SK-N-SH (cell line): ENCODE results near the gene SUMF1. TPM values are rescaled to one million over a fixed set of nuclear protein-coding genes. Genes with fewer than 3 reads are reported as not detected.
A peak's percentile ranks its signal among the peaks of the same experiment; 100 is the strongest.

ENCODE experiments used
- CTCF ChIA-PET: fragments of 300-600, 350-600 bp; formaldehyde crosslinking; extraction: SDS; loops from one replicate; lab custom pipeline; 2021; lab: Yijun Ruan, JAX
- POLR2A ChIA-PET: fragments of 350-600 bp; sonication (Branson Sonifier 250); formaldehyde crosslinking; extraction: SDS; loops from one replicate; lab custom pipeline; 2020; ENCODE audit warnings: antibody characterized with exemption, inconsistent platforms; lab: Yijun Ruan, JAX
- DNase-seq: peaks from one replicate; pipeline ENCODE4 v3.0.0; 2012
- H2AFZ ChIP-seq: fragments of 200-600 bp; sonication (generic); 2 replicates; pipeline ENCODE4 v1.8.1; 2016; ENCODE audit warnings: antibody characterized with exemption, mild to moderate bottlenecking, low read depth
- H3F3A ChIP-seq: fragments of 200-600 bp; sonication (generic); replicated peaks from 2 replicates; pipeline ENCODE3; 2016; ENCODE audit warnings: antibody characterized with exemption, mild to moderate bottlenecking; ENCODE audit not compliant: insufficient read depth
- H3K27ac ChIP-seq, 2 experiments: fragments of 200-500 bp in 1 of 2; fragments of 200-600 bp in 1 of 2; sonication (Bioruptor generic) in 1 of 2; sonication (generic), shearing (Covaris generic) in 1 of 2; 2 replicates each; pipeline versions ENCODE4 v1.5.1 to v1.6.1; 2014 to 2016; ENCODE audit warnings: low read depth in 2 of 2, inconsistent platforms in 1 of 2, low read length in 1 of 2, mild to moderate bottlenecking in 1 of 2, mixed read lengths in 1 of 2
- H3K27me3 ChIP-seq: fragments of 200-600 bp; sonication (generic), shearing (Covaris generic); 2 replicates; pipeline ENCODE4 v1.6.1; 2016; ENCODE audit warnings: mixed run types; ENCODE audit not compliant: insufficient read depth
- H3K36me3 ChIP-seq, 2 experiments: fragments of 200-500 bp in 1 of 2; fragments of 200-600 bp in 1 of 2; sonication (Bioruptor generic) in 1 of 2; sonication (generic) in 1 of 2; replicated peaks in 1 of 2; 2 replicates each; pipeline versions ENCODE3 to v1.5.1; 2014 to 2016; ENCODE audit warnings: low read length in 1 of 2, mild to moderate bottlenecking in 1 of 2; ENCODE audit not compliant: insufficient read depth in 2 of 2, control insufficient read depth in 1 of 2
- H3K4me1 ChIP-seq, 2 experiments: fragments of 200-500 bp in 1 of 2; fragments of 200-600 bp in 1 of 2; sonication (Bioruptor generic) in 1 of 2; sonication (generic), shearing (Covaris generic) in 1 of 2; 2 replicates each; pipeline versions ENCODE4 v1.5.1 to v1.6.1; 2014 to 2016; ENCODE audit warnings: low read depth in 1 of 2, low read length in 1 of 2, mixed run types in 1 of 2; ENCODE audit not compliant: insufficient read depth in 2 of 2, control insufficient read depth in 1 of 2
- H3K4me2 ChIP-seq: fragments of 200-600 bp; sonication (generic), shearing (Covaris generic); 2 replicates; pipeline ENCODE4 v1.6.1; 2017; ENCODE audit warnings: mixed run types
- H3K4me3 ChIP-seq, 2 experiments: fragments of 200-500 bp in 1 of 2; fragments of 200-600 bp in 1 of 2; sonication (Bioruptor generic) in 1 of 2; sonication (generic), shearing (Covaris generic) in 1 of 2; 2 replicates each; pipeline versions ENCODE4 v1.5.1 to v1.8.1; 2014 to 2016; ENCODE audit warnings: low read depth in 2 of 2, inconsistent platforms in 1 of 2, low read length in 1 of 2, mild to moderate bottlenecking in 1 of 2, mixed read lengths in 1 of 2, moderate library complexity in 1 of 2
- H3K79me2 ChIP-seq: fragments of 200-600 bp; sonication (generic); 2 replicates; pipeline ENCODE4 v1.8.1; 2017; ENCODE audit warnings: mild to moderate bottlenecking; ENCODE audit not compliant: insufficient read depth
- H3K9ac ChIP-seq: fragments of 200-600 bp; sonication (generic); 2 replicates; pipeline ENCODE4 v1.6.1; 2017; ENCODE audit warnings: mixed run types
- H3K9me2 ChIP-seq: fragments of 200-600 bp; sonication (generic); 2 replicates; pipeline ENCODE4 v1.6.1; 2017; ENCODE audit warnings: mixed run types
- H3K9me3 ChIP-seq: fragments of 200-600 bp; sonication (generic); 2 replicates; pipeline ENCODE4 v1.6.1; 2017; ENCODE audit warnings: mixed run types, mild to moderate bottlenecking, moderate library complexity
- H4K20me1 ChIP-seq: fragments of 200-600 bp; sonication (generic); 2 replicates; pipeline ENCODE4 v1.6.1; 2017; ENCODE audit warnings: mild to moderate bottlenecking, mixed run types; ENCODE audit not compliant: insufficient read depth
- CHD2 ChIP-seq: fragments of 150-350 bp; IDR thresholded peaks from 2 replicates; pipeline ENCODE4 v1.6.1; 2018; ENCODE audit warnings: low read length; ENCODE audit not compliant: partially characterized antibody
- ELF1 ChIP-seq: IDR thresholded peaks from 2 replicates; pipeline ENCODE4 v1.4.0; 2012
- EP300 ChIP-seq, 2 experiments: IDR thresholded peaks; 2 replicates each; pipeline versions ENCODE4 v1.4.0 to v1.6.1; 2012; ENCODE audit warnings: borderline replicate concordance in 1 of 2, low read depth in 1 of 2, low read length in 1 of 2
- FOSL2 ChIP-seq: IDR thresholded peaks from 2 replicates; pipeline ENCODE4 v1.4.0; 2012; ENCODE audit warnings: low read depth, mild to moderate bottlenecking, moderate library complexity, borderline replicate concordance
- FOXJ3 ChIP-seq: sonication (generic); formaldehyde crosslinking; IDR thresholded peaks from 2 replicates; pipeline ENCODE4 v1.5.1; 2020; ENCODE audit warnings: mild to moderate bottlenecking, missing genetic modification reagents
- GABPA ChIP-seq: IDR thresholded peaks from 2 replicates; pipeline ENCODE4 v1.4.0; 2012; ENCODE audit warnings: low read depth, mild to moderate bottlenecking
- JUND ChIP-seq: IDR thresholded peaks from 2 replicates; pipeline ENCODE4 v1.4.0; 2012
- MEF2A ChIP-seq: IDR thresholded peaks from 2 replicates; pipeline ENCODE4 v1.4.0; 2012; ENCODE audit warnings: low read depth, borderline replicate concordance
- MXI1 ChIP-seq: IDR thresholded peaks from 2 replicates; pipeline ENCODE4 v1.6.1; 2012; ENCODE audit warnings: mild to moderate bottlenecking, low read depth, low read length, improper control_type of control experiment
- NRF1 ChIP-seq: IDR thresholded peaks from 2 replicates; pipeline ENCODE4 v1.6.1; 2012; ENCODE audit warnings: low read depth, mild to moderate bottlenecking, low read length
- RCOR1 ChIP-seq: fragments of 150-350 bp; IDR thresholded peaks from 2 replicates; pipeline ENCODE4 v1.6.1; 2017; ENCODE audit warnings: antibody characterized with exemption, low read length
- RFX5 ChIP-seq: IDR thresholded peaks from 2 replicates; pipeline ENCODE4 v1.6.1; 2012; ENCODE audit warnings: mild to moderate bottlenecking, improper control_type of control experiment, low read length
- SIN3A ChIP-seq: IDR thresholded peaks from 2 replicates; pipeline ENCODE4 v1.6.1; 2012; ENCODE audit warnings: low read depth, mild to moderate bottlenecking, low read length, moderate library complexity, borderline replicate concordance
- SMC3 ChIP-seq: IDR thresholded peaks from 2 replicates; pipeline ENCODE4 v1.6.1; 2012; ENCODE audit warnings: low read depth, low read length, improper control_type of control experiment
- TCF12 ChIP-seq: IDR thresholded peaks from 2 replicates; pipeline ENCODE4 v1.4.0; 2012
- TEAD4 ChIP-seq: IDR thresholded peaks from 2 replicates; pipeline ENCODE4 v1.4.0; 2012; ENCODE audit warnings: mild to moderate bottlenecking, borderline replicate concordance; ENCODE audit not compliant: insufficient read depth
- ZBTB33 ChIP-seq: IDR thresholded peaks from 2 replicates; pipeline ENCODE4 v1.4.0; 2012; ENCODE audit warnings: low read depth, borderline replicate concordance
- WGBS: methylation state at CpG from one replicate; pipeline ENCODE4 v1.1.6; 2017; ENCODE audit warnings: low lambda C conversion rate; 5-methylcytosine and 5-hydroxymethylcytosine counted together
- polyA plus RNA-seq, 3 experiments: library from polyadenylated mRNA; depleted of rRNA; stranded (reverse); fragments of >200 nt; gene quantifications; 2 replicates each; pipeline ENCODE4 v1.2.3, GENCODE V29; 2012
- TF ChIP-seq, protein P1 (sequence below): IDR thresholded peaks from 2 replicates; pipeline ENCODE4 v1.4.0; 2012; ENCODE audit warnings: low read depth, borderline replicate concordance
- TF ChIP-seq, protein P2 (sequence below): IDR thresholded peaks from 2 replicates; pipeline ENCODE4; 2012

SUMF1 gene
- polyA plus RNA-seq, 1 of the 3 experiments (the other 2 are of a cell fraction), result 56.9 TPM

DNA sequence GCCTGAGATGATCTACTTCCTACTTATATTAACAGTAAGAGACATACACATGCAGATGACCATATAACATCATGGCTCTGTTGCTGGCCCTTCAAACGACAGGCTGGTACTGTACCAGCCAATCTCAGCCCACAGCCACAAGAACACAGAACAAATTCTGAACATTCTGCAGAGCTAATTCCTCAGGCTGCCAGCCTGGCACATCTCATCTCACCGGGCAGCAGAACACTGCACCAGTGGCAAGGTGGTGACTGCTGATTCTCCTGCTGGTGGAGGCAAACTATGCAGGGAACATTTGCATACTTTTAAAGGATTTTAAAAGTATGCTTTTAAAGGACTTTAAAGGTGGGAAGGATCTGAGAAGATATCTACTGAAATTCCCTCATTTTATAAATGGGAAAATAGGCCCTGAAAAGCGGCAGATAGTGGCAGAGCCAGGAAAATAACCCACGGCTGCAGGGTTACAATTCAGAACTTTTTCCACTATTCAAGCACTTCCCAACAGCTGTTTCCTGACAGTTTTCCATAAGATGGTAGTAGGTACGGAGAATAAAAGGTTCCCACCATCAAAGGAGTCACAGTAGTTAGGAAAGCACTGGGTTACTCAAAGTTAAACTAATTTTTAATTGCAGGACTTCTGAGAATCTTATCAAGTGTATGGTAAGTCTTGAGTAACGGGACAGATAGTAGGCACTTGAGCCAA is 37.3 kb downstream of the SUMF1 start:
- TF ChIP-seq MEF2A, result no peak
- no peak for TF ChIP-seq FOXJ3 (CRISPR knock-in tag)
- TF ChIP-seq, protein P1, sequence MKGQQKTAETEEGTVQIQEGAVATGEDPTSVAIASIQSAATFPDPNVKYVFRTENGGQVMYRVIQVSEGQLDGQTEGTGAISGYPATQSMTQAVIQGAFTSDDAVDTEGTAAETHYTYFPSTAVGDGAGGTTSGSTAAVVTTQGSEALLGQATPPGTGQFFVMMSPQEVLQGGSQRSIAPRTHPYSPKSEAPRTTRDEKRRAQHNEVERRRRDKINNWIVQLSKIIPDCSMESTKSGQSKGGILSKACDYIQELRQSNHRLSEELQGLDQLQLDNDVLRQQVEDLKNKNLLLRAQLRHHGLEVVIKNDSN, result no peak
- TF ChIP-seq ZBTB33, result no peak
- no peak for TF ChIP-seq GABPA
- 86% methylated on average over 6 of the region's 6 CpGs for WGBS
- Histone ChIP-seq H3K27ac (no peak overlapping the region), H3K4me3 (no peak overlapping the region), H3K4me2 (no peak overlapping the region), H4K20me1 (no peaks in the 10 kb centered on the region), H3K79me2 (no peaks in the 10 kb centered on the region; the same call in 1 of the 2 replicates), H3K9me2 (no peaks in the 10 kb centered on the region), H3K27me3 (no peaks in the 10 kb centered on the region), H3K9me3 (no peaks in the 10 kb centered on the region), H3K9ac (no peak overlapping the region), H3F3A (peaks cover 7% of the 10 kb centered on the region), H3K36me3 (peaks cover 0 to 2% of the 10 kb centered on the region in 2 experiments), H3K4me1 (peaks cover 10 to 16% of the 10 kb centered on the region in 2 experiments), H2AFZ (no peak overlapping the region)
- CTCF ChIA-PET, result no interaction called here
- no peak for DNase-seq
- POLR2A ChIA-PET, result no interaction called here

- peaks cover 7% of the 10 kb centered on the region for H3F3A ChIP-seq
- no peak overlapping the region; the same call in 1 of the 2 replicates for H3K9ac ChIP-seq
- TF ChIP-seq, protein P2, sequence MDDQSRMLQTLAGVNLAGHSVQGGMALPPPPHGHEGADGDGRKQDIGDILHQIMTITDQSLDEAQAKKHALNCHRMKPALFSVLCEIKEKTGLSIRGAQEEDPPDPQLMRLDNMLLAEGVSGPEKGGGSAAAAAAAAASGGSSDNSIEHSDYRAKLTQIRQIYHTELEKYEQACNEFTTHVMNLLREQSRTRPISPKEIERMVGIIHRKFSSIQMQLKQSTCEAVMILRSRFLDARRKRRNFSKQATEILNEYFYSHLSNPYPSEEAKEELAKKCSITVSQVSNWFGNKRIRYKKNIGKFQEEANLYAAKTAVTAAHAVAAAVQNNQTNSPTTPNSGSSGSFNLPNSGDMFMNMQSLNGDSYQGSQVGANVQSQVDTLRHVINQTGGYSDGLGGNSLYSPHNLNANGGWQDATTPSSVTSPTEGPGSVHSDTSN, result 0 out of 2 replicates have a peak, but pooled peaks have one; percentile 6
- TF ChIP-seq TCF12 (peak; percentile 88), ELF1 (no peak), SIN3A (0 out of 2 replicates have a peak, but pooled peaks have one; percentile 42), JUND (peak; percentile 64), CHD2 (no peak), RFX5 (peak; percentile 53; the same call in 1 of the 2 replicates), MXI1 (peak; percentile 84), SMC3 (no peak), EP300 (IDR thresholded peaks at IDR 0.05; ENCODE audit: borderline replicate concordance in 1 of 2, low read depth in 1 of 2, low read length in 1 of 2) (peak in 1 of 2 experiments; percentile 30; a peak in 1 of 4 replicates), TEAD4 (no peak), NRF1 (no peak), FOSL2 (peak; percentile 56), RCOR1 (no peak)
- TF ChIP-seq, protein P1, result peak; percentile 73; the same call in 1 of the 2 replicates
- peak; percentile 61 for DNase-seq
- H3K4me2 ChIP-seq, result peak overlapping the region; percentile 51; the same call in 1 of the 2 replicates
- 23% methylated on average over 4 of the region's 4 CpGs for WGBS
- no peaks in the 10 kb centered on the region for H4K20me1 ChIP-seq
- no peaks in the 10 kb centered on the region for H3K36me3 ChIP-seq
- H3K9me3 ChIP-seq, result no peaks in the 10 kb centered on the region
- peak overlapping the region; percentile 79 to 88; a peak in 3 of 4 replicates for H3K27ac ChIP-seq
- H3K4me1 ChIP-seq, result peaks cover 10 to 16% of the 10 kb centered on the region in 2 experiments
- H2AFZ ChIP-seq, result no peak overlapping the region
- no peaks in the 10 kb centered on the region for H3K9me2 ChIP-seq
- no peak overlapping the region; a peak in 1 of 4 replicates for H3K4me3 ChIP-seq
- H3K27me3 ChIP-seq, result no peaks in the 10 kb centered on the region
- ChIA-PET POLR2A (no interaction called here), CTCF (interaction anchor here (0.6 kb wide), 2 partner anchors 29 to 207 kb away, joined by 3 read pairs; no protein-coding TSS in a partner anchor)
- no peaks in the 10 kb centered on the region; the same call in 1 of the 2 replicates for H3K79me2 ChIP-seq
These were observed 40.2 kb downstream of the SUMF1 start for GRCh38 chr3:4426782-4427344.
